HG03558 (cell line): Measurements from ENCODE around the gene PRDM10.
"Not testable (repeated sequence)": the region's sequence is repeated elsewhere in the genome, so short reads cannot be mapped to it uniquely, and the experiment has no call there.

Experiments
- ATAC-seq: cut with Tn5 transposase; IDR thresholded peaks from one replicate; pipeline ENCODE4 v1.9.1; 2021; ENCODE audit warnings: moderate number of reproducible peaks; ENCODE audit not compliant: unreplicated experiment; ENCODE audit errors: extremely low read depth

The PRDM10 gene

DNA sequence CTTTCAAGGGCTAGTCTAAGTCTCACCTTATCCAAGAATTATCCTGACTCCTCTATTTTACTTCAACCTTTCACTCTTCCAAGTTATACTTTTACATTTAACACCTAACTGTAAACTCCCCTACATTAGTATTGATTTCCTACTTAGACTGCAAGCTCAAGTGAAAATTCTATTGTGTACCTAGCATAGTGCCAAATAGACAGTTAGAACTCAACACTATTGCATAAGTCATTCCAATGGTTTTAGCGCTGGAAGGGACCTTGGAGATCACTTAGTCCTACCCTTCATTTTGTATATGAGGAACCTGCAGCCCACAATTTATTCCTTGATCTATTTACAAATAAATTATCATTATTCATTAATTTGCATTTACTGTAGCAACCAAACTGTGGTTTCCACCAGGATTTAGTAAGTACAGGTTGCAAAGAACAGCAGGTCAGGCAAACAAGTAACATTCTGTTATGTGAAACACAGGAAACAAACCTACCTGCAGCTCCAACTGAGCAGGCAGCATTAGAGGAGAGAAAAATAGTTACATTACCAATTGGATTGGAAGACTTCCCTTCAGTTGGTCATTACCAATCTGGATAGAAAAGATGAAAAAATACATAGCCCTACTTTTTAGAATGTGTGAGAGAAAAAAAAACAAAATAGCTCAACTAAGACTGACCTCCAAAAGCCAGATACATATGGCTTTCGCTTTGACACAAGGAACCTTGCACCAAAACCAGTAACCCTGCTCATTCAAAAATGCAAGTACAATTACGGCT, 73.5 kb downstream of the PRDM10 start:
- ATAC-seq, result no peak

DNA sequence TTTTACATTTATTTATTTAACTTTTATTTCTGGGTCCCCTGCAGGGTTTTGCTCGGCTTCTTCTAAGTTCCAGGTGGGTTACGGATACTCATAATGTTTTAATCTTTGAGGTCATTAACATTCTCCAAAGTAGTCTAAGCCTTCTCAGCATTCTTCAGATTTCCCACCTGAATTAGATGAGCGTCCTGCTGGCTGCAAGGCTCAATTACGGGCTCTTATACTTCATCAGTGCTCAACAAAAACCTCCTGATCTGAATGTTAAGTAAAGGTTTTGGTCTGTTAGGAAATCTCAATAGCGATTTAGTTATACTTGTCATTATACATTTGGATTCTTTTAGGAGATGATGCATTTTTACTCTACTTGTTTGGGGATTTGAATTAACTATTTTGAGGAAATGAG, 80.0 kb downstream of the PRDM10 start:
- no peak for ATAC-seq

DNA sequence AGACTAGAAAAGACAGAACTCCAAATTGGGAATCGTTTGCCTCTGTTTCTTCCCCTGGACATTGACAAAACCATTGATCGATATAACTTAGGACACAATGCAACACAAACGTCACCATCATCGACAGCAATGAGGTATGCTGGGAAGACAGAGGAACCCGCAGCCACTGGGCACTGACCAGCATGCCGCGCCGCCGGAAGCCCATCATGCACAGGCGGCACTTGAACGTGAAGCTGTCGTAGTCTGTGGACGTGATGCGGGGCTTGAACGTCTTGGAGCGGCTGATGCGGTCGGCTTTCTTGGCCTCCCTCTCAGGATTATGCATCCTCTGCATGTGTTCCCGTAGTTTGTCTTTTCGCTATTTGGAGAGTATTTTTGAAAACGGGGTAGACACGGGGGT, 84.3 kb downstream of the PRDM10 start:
- ATAC-seq, result no peak

DNA sequence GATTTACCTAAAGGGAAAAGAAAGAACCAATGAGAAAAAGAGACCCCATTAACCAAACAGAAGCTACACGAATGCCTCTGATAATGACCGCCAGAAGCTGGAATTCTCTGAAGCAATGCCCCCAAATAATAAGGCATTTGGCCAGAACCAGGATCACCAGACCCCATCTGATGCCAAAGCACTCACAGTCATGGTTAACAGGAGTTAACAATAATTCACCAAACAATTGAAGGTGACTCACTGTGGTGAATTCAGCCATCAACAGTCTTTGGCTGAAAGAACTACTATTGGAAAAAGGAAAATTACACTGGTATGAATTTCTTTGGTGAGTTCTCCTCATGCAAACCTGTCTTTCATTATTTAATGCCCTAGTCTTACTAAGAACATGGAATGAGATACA, 85.4 kb downstream of the PRDM10 start:
- ATAC-seq, result no peak

DNA sequence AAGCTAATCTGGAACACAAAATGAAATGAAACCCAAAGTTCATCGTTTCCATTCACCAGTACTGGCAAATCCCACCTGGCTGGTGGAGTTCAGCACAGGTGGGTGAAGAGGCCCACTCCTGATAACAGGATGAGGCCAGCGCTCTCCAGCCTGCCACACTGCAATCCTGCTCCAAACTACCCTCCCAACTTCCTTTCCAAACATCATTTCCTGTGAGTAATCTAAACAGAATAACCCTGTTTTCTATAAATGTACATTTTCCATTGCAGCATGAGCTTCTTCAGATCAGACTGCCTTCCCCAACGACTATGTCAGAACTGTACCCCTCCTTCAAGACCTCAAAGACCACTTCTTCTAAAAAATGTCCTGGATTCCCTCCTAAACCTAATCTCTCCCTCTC, 91.3 kb downstream of the PRDM10 start:
- ATAC-seq, result no peak

DNA sequence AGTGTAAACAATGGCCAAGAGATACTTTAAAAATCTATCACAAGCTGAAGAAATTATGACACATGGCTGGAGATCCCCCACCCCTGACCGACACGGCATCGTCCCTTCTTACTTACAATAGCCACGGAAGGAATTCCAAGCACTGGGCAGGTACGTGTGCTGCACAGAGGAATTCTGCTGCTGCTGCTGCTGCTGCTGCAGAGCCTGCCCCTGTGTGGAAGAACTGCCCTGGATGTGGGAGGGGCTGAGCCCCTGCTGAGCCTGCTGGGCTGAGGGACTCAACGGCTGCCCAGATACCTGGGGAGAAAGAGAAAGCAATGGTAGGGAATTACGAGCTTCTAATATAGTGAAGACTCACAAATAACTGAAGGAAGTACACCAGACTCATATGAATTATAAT, 92.3 kb downstream of the PRDM10 start:
- no peak for ATAC-seq

DNA sequence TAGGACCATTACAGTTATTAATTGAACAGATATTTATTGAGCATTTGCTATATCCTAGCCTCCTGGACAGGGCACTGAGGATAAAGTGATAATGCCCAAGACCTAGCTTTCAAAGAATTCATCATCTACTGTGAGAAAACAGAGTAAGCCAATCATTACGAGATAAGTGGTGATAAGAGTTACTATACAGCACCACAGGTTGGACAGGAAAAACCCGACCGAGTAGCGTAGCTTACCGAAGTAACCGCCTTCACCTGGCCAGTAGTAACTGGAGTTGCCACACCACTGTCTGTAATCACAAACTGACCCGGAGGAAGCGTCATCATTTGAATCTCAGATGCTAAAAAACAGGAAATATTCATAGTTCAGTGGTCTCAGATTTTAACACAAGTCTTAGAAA, 97.2 kb downstream of the PRDM10 start:
- no peak for ATAC-seq

DNA sequence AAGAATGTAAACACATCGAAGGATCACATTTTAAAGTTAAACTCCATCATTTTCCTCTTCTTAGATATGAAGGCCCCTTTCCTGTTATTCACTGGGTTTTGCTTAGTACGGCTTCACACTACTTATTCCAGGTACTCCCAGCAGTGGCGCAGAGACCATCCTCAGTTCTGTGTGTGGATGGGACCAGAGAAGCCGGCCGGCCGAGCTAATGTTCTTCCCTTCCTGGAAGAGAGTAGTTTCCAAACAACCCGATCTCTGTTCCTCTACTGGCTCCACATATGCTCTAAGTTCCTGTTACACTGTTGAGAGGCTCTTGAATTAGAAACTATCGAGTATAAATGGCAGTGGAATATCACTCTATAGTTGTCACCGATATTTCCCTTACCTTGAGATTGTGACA, 106.6 kb downstream of the PRDM10 start:
- ATAC-seq, result no peak

DNA sequence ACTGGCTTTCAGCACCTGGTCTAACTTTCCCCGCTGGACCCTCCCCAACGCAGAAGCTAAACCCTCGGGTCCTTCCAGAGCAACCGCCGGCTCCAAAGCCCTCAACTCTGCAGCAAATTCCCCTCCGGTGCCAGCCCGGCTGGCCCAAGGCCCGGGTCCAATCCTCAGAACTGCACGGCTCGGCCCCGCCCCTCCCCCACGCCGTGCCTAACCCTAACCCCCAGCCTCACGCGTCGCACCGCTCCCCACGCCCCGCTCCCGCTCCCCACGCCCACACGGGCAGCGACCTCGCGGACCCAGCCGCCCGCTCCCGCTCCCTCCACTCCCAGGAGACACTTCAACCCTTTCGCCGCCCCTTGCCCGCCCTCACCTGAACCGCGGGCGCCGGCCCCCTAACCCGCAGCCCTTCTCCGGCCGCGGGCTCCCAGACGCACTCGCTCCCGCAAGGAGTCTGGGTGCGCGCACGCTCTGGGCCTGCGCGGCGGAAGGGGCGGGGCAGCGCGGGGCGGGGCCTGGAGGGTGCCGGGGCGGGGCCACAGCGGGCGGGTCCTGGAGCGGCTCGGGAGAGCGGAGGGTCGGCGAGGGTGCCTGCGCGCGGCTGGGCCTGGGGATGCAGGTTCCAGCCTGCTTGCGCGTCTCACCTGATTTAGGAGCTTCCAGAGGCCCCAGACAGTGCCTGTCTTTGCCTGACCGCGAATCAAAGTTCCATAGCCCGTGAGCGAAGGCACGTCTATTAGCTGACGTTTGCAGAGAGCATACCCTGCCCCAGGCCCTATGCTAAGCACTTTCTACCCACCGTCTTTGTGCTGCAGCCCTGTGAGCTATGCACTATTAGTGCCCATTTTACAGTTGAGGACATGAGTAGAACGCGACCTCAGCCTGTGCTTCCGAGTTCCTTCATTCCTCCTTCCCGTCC, 107.3 kb downstream of the PRDM10 start, which contains the start of gene NFRKB:
Gene NFRKB, minus strand, starts transcription at position 453 of the 916 bp plus-strand sequence. CDS start 2,729 bp downstream, outside the sequence.
- peak; percentile 85 for ATAC-seq

DNA sequence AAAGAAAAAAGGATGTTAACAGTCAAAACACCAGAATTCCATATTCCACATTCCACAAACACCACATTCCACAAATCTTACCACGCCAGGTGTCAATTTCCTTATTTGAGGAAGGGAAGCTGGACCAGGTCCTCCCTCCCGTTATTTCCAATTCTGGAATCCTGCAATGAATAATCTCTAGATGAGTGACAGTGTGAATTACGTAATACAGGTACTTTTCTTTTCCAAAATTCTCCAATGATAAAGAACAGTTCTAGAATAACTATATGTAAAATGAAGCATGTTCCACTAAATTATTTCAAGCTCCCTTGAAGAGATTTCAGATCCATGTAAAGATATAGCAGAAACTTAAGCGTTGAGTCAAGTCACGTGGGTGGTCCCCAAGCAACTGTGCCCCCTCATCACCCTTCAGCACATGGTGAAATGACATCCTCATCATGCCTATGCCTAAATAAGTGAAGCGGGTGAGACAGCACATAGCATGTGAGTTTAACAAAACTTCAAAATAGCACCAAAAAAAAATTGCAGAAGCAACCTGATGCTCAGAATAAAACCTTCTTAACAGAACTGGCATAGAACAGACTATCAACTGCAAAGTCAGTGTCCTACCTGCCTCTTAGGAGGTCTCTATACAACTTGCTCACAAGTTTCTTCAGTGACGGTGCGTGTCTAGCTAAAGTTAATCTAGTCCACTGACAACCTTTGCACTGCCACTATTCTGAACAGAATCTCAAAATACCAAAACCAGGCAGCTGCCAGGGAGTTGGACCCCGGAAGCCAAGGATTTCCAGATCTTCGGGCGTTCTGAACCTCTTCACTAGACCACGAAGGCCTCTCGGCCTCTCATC, 108.1 kb downstream of the PRDM10 start:
- peak; percentile 5 for ATAC-seq

DNA sequence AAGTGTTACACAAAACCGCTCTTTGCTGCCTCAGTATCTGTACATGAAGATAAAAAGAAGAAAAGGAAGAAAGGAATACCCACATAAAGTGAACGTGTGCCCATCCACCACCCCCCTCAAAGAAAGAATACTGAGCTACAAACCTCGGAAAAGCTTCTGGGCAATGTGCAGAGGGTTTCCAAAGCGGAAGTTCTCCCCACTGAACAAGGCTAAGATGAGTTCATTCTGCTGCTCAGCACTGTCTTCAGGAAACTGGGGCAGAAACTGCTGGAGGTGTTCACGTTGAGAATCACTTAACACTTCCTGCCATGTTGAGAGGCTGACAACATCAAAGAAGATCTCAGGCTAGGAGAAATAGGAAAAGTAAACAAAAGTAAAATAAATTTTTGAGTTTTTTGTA, 114.2 kb downstream of the PRDM10 start:
- no peak for ATAC-seq

DNA sequence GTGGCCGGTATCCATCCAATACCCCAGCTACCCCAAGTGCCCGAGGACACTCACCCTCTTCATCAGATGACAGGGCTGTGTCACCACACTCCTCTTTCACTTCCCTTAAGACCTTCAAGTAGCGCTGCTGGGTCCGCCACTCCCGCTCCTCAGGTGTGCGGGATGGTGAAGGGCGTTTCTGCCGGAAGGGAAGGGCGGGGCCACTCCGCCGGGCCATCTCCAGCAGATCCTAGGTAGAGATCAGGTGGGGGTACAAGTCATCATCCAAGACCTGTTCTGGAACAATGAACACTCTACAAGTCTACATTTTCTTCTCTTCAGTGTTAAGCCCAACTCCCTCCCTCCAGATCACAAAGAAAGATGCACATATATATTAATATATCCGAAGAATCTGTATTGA, 117.3 kb downstream of the PRDM10 start:
- ATAC-seq, result no peak

DNA sequence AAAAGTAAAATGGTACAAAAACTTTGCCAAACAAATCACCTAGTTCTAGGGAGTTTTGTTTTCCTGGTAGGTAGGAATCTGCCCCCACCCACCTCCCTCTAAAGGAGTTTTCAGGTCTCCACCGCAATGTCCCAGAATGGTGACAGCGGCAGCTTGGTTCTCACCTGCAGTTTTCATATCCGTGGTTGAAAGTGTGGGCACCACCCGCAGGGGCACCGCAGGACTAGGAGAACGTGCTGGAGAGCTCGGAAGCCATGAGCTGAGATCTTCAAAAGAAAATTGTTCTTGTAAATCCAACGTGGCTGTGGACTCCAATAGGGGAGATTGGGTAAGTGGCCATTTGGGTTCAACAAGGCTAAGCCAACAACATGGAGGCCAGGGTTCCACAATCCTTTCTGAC, 118.1 kb downstream of the PRDM10 start:
- no peak for ATAC-seq

DNA sequence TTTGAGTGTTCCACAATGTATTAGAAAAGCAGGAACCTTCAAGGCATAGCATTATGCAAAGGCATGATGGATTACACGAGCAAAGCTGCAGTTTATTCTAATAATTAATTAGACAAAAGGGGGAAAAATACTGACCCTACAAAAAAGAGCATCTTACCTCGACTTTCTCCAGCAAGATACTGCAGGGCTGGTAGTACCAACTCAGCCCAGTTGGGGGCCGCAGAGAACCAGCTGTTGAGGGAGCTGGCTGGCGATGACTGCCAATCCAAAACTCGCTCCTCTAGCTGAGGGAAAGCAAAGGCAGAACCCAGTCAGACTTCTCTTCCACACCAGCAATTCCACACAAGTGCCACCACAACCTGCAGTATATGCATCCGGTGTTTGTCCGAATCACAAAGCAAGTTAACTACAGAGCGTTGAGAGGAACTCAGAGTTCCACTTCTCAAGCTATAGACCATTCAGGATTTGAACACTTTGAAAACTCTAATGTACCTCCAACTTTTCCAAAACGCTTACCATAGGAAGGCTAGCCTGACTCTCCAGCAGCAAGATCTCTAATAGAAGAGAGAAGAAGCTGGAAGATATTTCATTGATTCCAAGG, 121.0 kb downstream of the PRDM10 start:
- no peak for ATAC-seq

DNA sequence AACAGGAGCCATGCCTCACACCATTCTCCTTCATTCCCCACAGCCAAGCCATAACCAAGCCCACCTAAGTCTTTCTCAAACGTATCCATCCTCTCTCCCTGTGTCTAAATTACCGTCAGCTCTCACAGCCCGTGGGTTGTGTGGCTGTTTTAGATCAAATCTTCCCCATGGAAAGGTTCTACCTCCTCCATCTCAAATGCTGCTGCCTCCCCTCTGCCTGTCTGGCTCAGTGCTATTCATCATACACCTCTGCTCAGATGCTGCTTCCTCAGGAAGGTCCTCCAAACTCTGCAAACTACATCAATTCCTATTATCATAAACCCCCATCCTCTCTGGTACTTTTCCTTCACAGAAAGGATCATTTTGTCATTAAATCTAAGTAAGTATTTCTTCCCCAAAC, 122.3 kb downstream of the PRDM10 start:
- no peak for ATAC-seq

DNA sequence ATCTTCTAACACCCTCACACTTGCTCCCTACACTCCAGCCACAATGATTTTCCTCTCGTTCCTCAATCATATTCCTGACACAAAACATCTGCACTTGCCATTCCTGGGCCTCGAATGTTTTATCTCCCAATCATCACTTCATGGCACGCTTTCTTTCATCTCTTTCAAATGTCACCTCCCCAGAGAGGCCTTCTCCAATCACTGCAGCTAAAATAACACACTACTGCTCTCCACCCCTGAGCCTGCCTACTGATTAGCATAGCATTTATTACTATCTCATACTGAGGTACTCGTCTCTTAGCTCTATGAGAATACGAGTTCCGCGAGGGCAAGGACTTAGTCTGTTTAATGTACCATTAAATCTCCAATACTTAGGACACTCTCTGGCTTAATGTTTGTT, 130.7 kb downstream of the PRDM10 start:
- ATAC-seq, result no peak

DNA sequence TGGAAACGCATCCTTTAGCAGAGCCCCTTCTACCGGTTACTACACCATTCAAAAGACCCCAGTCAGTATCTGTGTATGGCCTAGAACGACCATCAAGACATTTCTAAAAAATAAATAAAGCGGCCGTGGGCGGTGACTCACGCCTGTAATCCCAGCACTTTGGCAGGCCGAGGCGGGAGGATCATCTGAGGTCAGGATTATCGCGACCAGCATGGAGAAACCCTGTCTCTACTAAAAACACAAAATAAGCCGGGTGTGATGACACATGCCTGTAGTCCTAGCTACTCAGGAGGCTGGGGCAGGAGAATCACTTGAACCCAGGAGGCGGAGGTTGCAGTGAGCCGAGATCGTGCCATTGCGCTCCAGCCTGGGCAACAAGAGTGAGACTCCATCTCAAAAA, 134.0 kb downstream of the PRDM10 start:
- not testable (repeated sequence) for ATAC-seq

DNA sequence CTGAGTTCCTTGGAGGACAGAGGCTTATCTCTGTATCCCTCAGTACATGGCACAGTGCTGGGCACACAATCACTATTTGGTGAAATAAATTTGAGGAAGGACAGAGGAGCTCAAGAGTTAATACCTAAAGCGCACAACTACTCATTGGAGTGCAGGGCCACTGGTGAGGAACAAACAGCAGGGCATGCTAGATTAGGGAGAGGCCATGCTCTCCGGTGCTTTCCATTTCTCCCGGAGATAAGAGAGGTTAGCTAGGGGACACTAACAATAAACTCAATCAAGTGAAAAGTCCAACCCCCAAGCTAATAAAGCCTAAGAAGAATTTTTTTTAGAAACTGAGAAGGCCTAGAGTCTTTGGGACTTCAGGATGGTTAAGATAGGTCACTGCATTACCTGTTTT, 136.3 kb downstream of the PRDM10 start:
- no peak for ATAC-seq

DNA sequence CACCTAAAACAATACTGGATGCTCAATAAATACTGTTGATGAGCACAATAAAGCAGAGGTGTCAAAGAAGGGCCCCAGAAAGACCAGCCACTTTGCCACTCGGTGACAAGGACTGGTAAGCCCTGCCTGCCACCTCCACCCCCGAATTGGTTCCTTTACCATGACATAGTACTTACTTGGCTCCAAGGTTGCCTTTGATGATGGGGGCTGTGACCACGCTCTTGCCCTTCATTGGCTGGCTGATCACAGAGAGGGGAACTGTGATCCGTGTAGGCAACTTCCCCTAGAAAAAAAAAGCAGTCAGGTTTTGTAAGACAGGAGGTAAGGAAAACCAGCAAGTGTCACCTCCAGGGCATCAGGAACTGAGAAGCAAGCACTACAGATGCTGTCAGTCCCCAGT, 136.9 kb downstream of the PRDM10 start:
- ATAC-seq, result no peak

DNA sequence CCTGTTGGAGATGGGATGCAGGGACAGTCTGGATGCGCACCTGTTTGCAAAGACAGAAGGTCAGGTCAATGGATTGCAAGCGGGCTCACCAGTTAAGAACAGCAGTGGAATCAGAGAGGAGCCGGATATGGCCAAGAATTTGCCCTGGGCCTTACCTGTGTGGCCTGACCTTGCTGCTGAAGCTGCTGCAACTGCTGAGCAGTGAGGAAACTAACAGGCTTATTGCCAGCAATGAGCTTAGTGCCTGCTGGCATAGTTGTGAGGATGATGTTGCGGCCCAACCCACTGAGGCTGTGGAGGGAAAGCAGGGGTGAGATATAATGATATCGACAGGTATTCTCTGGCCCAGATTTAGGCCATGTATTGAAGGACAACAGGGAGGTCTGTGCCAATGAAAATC, 137.8 kb downstream of the PRDM10 start:
- ATAC-seq, result no peak
